Gastroesophageal sphincter (tissue), 4 donors: Measurements from ENCODE around the gene ENKD1. TPM values are rescaled to one million over a fixed set of nuclear protein-coding genes. Genes with fewer than 3 reads are reported as not detected.

Experiments
- ATAC-seq: fragments of 150-250 bp; one replicate; pipeline ENCODE4 v1.9.1; 2016; ENCODE audit warnings: mild to moderate bottlenecking, moderate library complexity
- H3K27ac ChIP-seq, 4 donors: fragments of 200-600 bp; sonication (generic) in 3 of 4; 1 replicate in 3 of 4; 2 replicates in 1 of 4; pipeline ENCODE4 v1.5.1; 2016 to 2019
- H3K27me3 ChIP-seq: fragments of 200-600 bp; sonication (generic); one replicate; pipeline ENCODE4 v1.5.1; 2019
- H3K36me3 ChIP-seq, 2 donors: fragments of 200-600 bp; sonication (generic); one replicate each; pipeline ENCODE4 v1.5.1; 2019; ENCODE audit warnings: control low read depth in 1 of 2
- H3K4me1 ChIP-seq, 3 donors: fragments of 200-600 bp; sonication (generic); 1 replicate in 2 of 3; 2 replicates in 1 of 3; pipeline ENCODE4 v1.5.1; 2016 to 2019; ENCODE audit warnings: control low read depth in 2 of 3
- H3K4me3 ChIP-seq, 2 donors: fragments of 200-600 bp; sonication (generic); one replicate each; pipeline ENCODE4 v1.5.1; 2019; ENCODE audit warnings: mild to moderate bottlenecking in 1 of 2, moderate library complexity in 1 of 2
- H3K9me3 ChIP-seq, 3 donors: fragments of 200-600 bp; sonication (generic); one replicate each; pipeline ENCODE4 v1.5.1; 2017 to 2019; ENCODE audit warnings: control low read depth in 2 of 3
- CTCF ChIP-seq, 4 experiments: fragments of 200-600 bp in 2 of 4; fragments of 450-650 bp in 2 of 4; sonication (generic) in 1 of 4; IDR thresholded peaks; one replicate each; pipeline ENCODE4 v1.5.1; 2017 to 2019; ENCODE audit warnings: antibody characterized with exemption in 4 of 4, mild to moderate bottlenecking in 2 of 4, moderate library complexity in 2 of 4
- EP300 ChIP-seq: sonication (generic); formaldehyde crosslinking; IDR thresholded peaks from one replicate; pipeline ENCODE4 v1.6.1; 2017; ENCODE audit warnings: antibody characterized with exemption, mild to moderate bottlenecking
- POLR2A ChIP-seq, 2 donors: fragments of 450-650 bp; IDR thresholded peaks; one replicate each; pipeline ENCODE4 v1.6.1; 2017; ENCODE audit warnings: antibody characterized with exemption in 2 of 2, mild to moderate bottlenecking in 2 of 2, moderate library complexity in 1 of 2
- POLR2AphosphoS5 ChIP-seq: sonication (generic); formaldehyde crosslinking; IDR thresholded peaks from one replicate; pipeline ENCODE4 v1.6.1; 2017; ENCODE audit warnings: antibody characterized with exemption
- WGBS, 2 donors: methylation state at CpG; one replicate each; pipeline ENCODE4 v1.1.5; 2018; ENCODE audit warnings: low coverage in 1 of 2; 5-methylcytosine and 5-hydroxymethylcytosine counted together
- total RNA-seq, 4 donors: library from RNA; depleted of rRNA; stranded (reverse); fragments of >200 nt; gene quantifications; one replicate each; pipeline ENCODE4 v1.1.0, GENCODE V29; 2016

The ENKD1 gene
- total RNA-seq, 4 donors from 2014 or later = 23.0 to 33.2 (median 28.9) TPM

GRCh38 chr16:67676516-67676915, 10.0 kb upstream of the ENKD1 start:
- WGBS, 2 donors = 20 to 67% methylated on average over 1 of the region's 4 CpGs
- peaks cover 0 to 32% of the 10 kb centered on the region in 2 donors for H3K36me3 ChIP-seq
- ATAC-seq = no peak
- TF ChIP-seq EP300 (no peak), POLR2A (IDR thresholded peaks at IDR 0.05) (no peak), CTCF (IDR thresholded peaks at IDR 0.05) (no peak), POLR2AphosphoS5 (no peak)
- H3K4me3 ChIP-seq = no peak overlapping the region
- no peaks in the 10 kb centered on the region for H3K27me3 ChIP-seq
- no peaks in the 10 kb centered on the region for H3K9me3 ChIP-seq
- H3K4me1 ChIP-seq = peaks cover 0 to 37% (median 0%) of the 10 kb centered on the region in 3 donors
- H3K27ac ChIP-seq = no peak overlapping the region

GRCh38 chr16:67675999-67676398, 9.4 kb upstream of the ENKD1 start:
- H3K4me3 ChIP-seq = no peak overlapping the region
- peaks cover 0 to 29% of the 10 kb centered on the region in 2 donors for H3K36me3 ChIP-seq
- WGBS, 2 donors = 90 to 96% methylated on average over 4 to 6 of the region's 7 CpGs
- no peak for ATAC-seq
- H3K27ac ChIP-seq = no peak overlapping the region
- peaks cover 0 to 37% (median 0%) of the 10 kb centered on the region in 3 donors for H3K4me1 ChIP-seq
- H3K27me3 ChIP-seq = no peaks in the 10 kb centered on the region
- TF ChIP-seq EP300 = no peak
- TF ChIP-seq POLR2AphosphoS5 = no peak
- no peak for TF ChIP-seq POLR2A (IDR thresholded peaks at IDR 0.05)
- TF ChIP-seq CTCF (IDR thresholded peaks at IDR 0.05) = no peak
- no peaks in the 10 kb centered on the region for H3K9me3 ChIP-seq

- Histone ChIP-seq H3K4me3 (no peak overlapping the region), H3K27ac (peak overlapping the region in 1 of 4 donors; percentile 70), H3K27me3 (no peaks in the 10 kb centered on the region), H3K9me3 (no peaks in the 10 kb centered on the region), H3K36me3 (peaks cover 0 to 25% of the 10 kb centered on the region in 2 donors), H3K4me1 (peaks cover 0 to 37% (median 0%) of the 10 kb centered on the region in 3 donors)
- WGBS, 2 donors = 83% methylated on average over 2 of the region's 17 CpGs; no CpG with 5 or more reads in 1 of the 2 donors
- ATAC-seq = no peak
- no peak for TF ChIP-seq POLR2AphosphoS5
- TF ChIP-seq EP300 = no peak
These were observed 9.0 kb upstream of the ENKD1 start for GRCh38 chr16:67675579-67675935.

GRCh38 chr16:67674851-67675578, 8.5 kb upstream of the ENKD1 start:
- peaks cover 0 to 37% (median 0%) of the 10 kb centered on the region in 3 donors for H3K4me1 ChIP-seq
- H3K27me3 ChIP-seq = no peaks in the 10 kb centered on the region
- no peak overlapping the region for H3K4me3 ChIP-seq
- WGBS, 2 donors = no CpG with 5 or more reads among the region's 28 CpGs
- no peak for TF ChIP-seq POLR2AphosphoS5
- no peak for TF ChIP-seq CTCF (IDR thresholded peaks at IDR 0.05)
- no peak for TF ChIP-seq EP300
- no peak for TF ChIP-seq POLR2A (IDR thresholded peaks at IDR 0.05)
- H3K27ac ChIP-seq = peak overlapping the region in 3 of 4 donors; percentile 52 to 73 (median 70)
- no peaks in the 10 kb centered on the region for H3K9me3 ChIP-seq
- H3K36me3 ChIP-seq = peaks cover 0 to 19% of the 10 kb centered on the region in 2 donors
- no peak for ATAC-seq

GRCh38 chr16:67673712-67674580, 7.4 kb upstream of the ENKD1 start:
- Histone ChIP-seq H3K9me3 (no peaks in the 10 kb centered on the region), H3K27ac (peak overlapping the region in 3 of 4 donors; percentile 52 to 73 (median 70)), H3K27me3 (no peaks in the 10 kb centered on the region), H3K4me3 (no peak overlapping the region), H3K36me3 (peaks cover 0 to 15% of the 10 kb centered on the region in 2 donors), H3K4me1 (peaks cover 0 to 37% (median 0%) of the 10 kb centered on the region in 3 donors)
- WGBS, 2 donors = 52 to 62% methylated on average over 10 to 14 of the region's 21 CpGs
- ATAC-seq = peak; percentile 59
- TF ChIP-seq POLR2AphosphoS5 = peak; percentile 25
- TF ChIP-seq CTCF (IDR thresholded peaks at IDR 0.05) = no peak
